ENCODE data around the gene RTP5.
A peak's percentile ranks its signal among the peaks of the same experiment; 100 is the strongest.

Gene RTP5

DNA sequence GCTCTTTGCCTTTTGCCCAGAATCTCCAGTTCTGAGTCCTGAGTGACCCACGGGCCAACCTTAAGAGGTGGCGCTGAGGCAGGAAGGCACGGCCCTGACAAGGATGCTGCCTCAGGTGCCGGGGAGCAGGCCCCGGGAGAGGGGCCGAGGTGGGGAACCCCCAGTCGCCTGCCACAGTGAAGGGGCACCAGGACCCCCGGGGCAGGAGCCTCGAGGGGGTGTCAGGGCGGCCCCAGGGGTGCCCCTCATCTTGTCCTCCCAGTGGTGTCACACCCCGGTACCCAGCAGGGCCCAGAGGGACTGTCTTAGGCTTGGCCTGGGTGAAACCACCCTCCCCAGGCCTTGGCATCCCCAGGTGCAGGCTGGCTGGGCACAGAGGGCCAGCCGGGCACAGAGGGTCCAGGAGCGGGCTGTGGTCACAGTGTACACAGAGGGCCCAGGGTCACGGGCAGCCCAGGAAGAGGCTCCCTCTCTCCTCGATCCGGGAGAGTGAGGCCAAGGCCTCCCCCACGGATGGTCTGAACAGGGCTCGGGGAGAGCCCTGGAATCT lies 11.9 kb upstream of the RTP5 start:
- no peak for DNase-seq (ENCODE audit: low read depth in 2 of 2)

DNA sequence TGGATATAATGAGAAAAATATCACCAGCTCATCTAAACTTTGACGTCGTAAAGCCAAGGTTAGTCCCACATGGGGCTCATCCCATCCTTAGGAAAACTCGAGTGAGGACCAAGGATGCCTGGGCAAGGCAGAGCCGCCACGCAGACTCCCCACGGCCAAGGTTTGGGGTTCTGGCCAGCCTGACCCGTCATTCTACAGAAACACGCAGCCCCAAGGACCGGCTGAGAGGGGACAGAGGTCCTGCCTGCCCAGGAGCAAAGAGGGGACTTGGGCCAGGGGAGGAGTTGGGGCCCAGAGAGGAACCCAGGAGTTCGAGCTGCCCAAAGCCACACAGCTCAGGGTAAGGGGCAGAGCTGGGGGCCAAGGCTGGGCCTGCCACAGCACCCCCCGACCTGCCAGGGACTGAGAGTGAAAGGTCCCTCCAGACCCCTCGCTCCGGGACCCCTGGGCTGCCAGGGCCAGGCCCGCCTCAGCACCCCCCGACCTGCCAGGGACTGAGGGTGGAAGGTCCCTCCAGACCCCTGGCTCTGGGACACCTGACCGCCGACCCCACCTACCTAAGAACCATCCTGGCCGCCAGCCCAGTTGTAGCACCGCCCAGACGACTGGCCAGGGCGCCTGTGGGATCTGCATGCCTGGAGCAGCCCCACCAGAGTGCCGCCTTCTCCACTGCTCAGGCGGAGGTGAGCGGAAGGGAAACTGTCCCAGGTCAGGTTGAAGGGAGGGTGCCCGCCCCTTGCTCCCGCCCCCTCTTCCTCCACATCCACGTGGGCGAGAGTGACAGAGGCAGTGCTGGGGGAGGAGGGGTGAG lies 11.1 kb upstream of the RTP5 start, which contains the start of gene PDCD1:
Gene PDCD1, minus strand, starts transcription at position 689 of the 811 bp plus-strand sequence. Its CDS starts 56 bp downstream, at position 633.
- DNase-seq (ENCODE audit: low read depth in 2 of 2): peak; percentile 64 to 65

DNA sequence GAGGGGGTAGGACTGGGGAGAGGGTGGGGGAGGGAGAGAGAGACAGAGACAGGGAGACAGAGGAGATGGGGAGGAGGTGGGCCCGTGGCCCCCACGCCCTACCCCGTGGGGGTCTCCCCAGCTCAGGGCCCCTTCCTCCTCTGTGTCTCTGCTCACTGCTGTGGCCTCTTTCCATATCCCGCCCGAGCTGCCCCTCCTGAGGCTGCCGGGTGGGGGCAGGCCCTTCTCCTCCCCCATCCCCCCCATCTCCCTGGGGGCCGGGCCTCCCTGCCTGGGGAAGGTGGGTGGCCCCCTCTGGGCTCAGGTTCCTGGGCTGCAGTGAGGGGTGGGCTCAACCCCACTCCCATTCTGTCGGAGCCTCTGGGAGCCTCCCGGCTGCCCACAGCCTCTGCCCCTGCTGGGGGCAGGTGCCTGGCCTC lies 10.5 kb upstream of the RTP5 start:
- no peak for DNase-seq (ENCODE audit: low read depth in 2 of 2)

DNA sequence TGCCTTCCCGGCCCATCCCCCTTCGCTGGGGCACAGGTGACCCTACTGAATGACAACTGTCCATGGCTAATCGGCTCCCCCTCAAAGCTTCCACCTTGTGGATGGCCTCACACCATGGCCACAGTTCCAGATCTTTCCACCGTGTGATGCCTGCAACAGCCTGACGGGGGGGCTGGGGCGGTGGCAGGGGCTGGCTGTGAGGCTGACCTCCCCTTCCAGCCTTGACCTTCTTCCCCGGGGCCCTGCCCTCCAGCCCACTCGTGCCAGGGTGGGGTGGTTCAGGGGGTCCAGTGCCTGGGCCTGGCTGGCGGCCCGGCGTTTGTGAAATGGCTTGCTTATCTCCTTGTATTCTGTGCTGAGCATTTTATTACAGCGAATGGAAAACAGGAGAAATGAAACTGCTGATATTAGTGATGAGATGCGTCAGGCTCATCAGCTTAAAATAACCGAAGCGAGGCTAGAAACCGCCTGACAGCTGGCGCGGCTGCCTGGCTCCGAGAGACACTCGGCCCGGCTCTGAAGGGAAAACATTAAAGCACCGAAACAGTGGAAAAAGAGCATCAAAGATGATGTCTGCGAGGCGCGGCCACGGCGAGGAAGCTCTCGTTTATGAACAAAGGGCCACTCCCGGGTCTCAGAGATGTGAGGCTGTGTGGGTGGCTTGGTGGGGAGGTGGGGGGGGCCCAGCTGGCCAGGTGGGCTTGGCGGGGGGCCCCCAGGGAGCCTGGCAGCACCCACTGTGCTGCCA lies 9.9 kb upstream of the RTP5 start:
- DNase-seq (ENCODE audit: low read depth in 2 of 2): peak; percentile 48 to 65

DNA sequence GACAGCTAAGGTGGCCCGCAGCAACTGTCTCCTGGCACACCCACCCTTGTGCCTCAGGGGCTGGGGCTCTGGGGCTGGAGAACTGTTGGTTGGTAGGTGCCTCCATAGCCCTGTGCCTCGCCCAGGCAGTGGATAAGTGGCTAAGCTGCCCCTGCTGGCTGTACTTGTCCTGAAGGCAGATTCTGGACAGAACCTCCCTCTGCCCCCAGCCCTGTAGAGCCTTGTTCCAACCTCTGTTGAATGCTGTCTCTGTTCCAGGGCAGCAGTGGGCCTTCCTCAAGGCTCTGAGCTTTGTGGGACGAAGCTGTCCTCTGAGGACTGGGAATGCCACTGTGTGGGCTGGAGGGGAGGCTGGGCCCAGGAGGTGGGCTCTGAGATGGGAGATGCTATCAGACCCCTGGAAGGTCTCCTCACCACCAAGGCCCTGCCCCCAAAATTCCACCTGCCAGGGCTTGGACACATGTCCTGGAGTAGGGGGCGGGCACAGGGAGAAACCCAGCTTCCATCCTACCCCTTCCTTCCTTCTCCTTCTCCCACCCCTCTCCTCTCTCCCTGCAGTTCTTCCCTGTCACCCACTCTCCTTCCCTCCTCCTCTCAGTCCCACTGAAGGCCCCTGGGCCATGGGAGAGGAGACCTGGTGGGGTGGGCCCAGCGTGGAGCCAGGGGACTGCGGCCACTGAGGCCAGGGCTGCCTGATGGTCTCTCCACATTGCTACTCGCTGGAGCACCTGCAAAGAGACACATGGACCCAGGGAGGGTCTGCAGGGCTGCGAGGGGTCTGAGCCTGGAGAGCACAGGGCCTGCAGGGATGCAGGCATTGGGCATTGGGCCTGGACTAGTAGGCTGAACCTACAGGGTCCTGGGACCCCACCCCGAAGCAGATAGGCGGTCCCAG lies 9.1 kb upstream of the RTP5 start:
- DNase-seq (ENCODE audit: low read depth in 2 of 2): no peak

DNA sequence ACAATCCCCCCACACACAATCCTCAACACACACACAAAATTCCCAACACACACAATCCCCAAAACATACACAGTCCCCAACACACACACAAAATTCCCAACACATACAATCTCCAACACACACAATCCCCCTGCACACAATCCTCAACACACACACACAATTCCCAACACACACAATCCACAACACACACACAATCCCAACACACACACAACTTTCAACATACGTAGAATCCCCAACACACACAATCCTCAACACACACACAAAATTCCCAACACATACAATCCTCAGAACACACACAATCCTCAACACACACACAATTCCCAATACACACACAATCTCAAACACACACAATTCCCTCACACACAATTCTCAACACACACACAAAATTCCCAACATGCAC lies 8.3 kb upstream of the RTP5 start:
- DNase-seq (ENCODE audit: low read depth in 2 of 2): no peak

DNA sequence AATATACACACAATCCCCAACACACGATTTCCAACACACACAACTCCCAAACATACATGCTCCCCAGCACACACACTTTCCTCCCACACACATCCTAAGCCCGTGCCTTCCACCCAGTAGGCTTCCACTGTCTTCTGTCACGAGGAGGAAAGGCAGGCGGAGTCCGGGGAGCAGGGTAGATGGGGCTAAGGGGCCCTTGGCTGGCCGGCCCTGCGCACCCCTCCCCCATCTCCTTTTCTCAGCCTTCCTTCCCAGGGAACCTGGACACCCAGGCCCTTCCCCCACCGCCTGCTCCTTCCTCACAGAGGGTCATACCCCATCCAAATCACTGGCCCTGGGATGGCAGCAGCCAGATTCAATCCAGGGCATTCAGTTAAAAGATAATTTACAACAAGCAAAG lies 7.4 kb upstream of the RTP5 start:
- no peak for DNase-seq (ENCODE audit: low read depth in 2 of 2)

DNA sequence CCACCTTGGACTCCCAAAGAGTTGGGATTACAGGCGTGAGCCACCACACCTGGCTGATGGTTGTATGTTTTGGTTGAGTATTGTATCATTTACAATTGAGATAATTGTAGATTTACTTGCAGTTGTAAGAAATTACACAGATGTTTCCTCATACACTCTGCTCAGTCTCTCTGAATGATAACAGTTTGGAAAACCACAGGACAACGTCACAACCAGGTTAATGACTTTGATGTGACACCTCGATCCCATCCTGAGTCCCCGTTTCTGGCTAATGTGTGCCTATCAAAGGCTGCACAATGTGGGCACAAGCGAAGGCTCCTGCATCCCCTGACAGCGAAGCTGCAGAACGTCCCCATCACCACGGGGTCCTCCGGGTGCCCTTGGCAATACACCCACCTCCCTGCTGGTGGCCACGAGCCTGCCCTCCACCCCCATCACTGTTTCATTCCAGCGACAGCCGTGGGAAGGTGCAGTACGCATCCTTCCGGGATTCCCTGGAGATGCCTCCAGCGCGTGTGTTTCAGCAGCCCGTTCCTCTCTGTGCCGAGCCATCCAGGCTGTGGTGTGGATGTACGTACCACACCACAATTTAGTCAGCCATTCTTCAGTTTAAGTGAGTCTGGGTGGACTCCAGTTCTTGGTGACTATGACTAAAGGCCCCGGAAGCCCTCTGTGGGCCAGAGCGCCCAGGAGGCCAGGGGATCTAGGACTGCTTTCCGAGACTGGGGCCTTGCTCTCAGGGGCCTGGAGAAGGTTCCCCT lies 6.6 kb upstream of the RTP5 start:
- DNase-seq (ENCODE audit: low read depth in 2 of 2): no peak

DNA sequence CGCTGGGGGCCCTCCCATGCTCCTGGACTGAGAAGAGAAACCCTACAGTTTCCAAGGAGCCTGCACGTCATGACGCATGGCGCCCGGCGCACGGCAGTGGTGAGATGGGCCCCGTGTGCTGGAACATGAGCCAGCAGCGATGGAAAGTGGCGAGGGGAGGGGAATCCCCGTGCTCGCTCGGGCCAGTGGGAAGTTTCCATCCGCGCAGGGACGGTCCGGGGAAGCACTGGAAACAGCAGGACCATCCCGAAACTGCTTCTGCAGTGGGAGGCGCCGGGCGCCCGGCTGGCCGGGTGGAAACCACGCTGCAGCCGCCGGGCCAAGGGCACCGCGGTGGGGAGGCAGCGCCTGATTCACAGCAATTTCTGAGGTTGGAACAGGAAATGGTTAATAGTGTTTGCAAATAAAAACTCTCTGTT lies 6.0 kb upstream of the RTP5 start:
- no peak for DNase-seq (ENCODE audit: low read depth in 2 of 2)

DNA sequence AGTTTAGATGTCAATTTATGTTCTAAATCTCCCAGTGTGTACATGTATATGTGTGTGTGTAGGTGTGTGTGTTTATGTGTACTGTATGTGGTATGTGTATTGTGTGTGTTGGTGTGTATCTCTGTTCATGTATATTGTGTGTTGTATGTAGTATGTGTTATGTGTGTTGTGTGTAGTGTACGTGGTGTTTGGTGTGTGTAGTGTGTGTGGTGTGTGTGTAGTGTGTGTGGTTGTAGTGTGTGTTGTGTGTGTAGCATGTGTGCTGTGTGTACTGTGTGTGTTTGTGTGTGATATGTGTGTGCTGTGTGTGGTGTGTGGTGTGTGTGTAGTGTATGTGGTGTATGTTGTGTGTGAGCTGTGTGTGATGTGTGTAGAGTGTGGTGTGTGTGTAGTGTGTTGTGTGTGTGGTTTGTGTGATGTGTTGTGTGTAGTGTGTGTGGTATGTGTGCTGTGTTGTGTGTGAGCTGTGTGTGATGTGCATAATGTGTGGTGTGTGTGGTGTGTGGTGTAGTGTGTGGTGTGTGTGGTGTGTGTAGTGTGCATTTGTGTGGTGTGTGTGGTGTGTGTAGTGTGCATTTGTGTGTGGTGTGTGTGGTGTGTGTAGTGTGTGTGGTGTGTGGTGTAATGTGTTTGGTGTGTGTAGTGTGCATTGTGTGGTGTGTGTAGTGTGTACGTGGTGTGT lies 5.2 kb upstream of the RTP5 start:
- DNase-seq (ENCODE audit: low read depth in 2 of 2): no peak

DNA sequence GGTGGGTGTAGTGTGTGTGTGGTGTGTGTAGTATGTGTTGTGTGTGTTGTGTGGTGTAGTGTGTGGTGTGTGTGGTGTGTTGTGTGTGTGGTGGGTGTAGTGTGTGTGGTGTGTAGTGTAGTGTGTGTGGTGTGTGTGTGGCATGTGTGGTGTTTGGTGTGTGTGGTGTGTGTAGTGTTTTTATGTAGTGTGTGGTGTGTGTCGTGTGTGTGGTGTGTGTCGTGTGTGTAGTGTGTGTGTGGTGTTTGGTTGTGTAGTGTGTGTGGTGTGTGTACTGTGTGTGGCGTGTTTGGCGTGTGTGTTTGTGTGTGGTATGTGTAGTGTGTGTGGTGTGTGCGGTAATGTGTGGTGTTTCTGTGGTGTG lies 4.7 kb upstream of the RTP5 start:
- no peak for DNase-seq (ENCODE audit: low read depth in 2 of 2)

DNA sequence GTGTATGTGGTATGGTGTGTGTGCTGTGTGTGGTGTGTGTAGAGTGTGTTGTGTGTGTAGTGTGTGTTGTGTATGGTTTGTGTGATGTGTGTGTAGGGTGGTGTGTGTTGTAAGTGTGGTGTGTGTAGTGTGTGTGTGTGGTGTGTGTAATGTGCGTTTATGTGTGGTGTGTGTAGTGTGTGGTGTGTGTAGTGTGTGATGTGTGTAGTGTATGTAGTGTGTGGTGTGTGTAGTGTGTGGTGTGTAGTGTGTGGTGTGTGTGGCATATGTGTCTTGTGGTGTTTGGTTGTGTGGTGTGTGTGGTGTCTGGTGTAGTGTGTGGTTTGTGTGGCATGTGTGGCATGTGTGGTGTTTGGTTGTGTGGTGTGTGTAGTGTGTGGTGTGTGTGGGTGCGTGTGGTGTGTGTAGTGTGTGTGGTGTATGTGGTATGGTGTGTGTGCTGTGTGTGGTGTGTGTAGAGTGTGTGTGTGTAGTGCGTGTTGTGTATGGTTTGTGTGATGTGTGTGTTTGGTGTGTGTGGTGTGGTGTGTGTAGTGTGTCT lies 4.0 kb upstream of the RTP5 start:
- no peak for DNase-seq (ENCODE audit: low read depth in 2 of 2)

DNA sequence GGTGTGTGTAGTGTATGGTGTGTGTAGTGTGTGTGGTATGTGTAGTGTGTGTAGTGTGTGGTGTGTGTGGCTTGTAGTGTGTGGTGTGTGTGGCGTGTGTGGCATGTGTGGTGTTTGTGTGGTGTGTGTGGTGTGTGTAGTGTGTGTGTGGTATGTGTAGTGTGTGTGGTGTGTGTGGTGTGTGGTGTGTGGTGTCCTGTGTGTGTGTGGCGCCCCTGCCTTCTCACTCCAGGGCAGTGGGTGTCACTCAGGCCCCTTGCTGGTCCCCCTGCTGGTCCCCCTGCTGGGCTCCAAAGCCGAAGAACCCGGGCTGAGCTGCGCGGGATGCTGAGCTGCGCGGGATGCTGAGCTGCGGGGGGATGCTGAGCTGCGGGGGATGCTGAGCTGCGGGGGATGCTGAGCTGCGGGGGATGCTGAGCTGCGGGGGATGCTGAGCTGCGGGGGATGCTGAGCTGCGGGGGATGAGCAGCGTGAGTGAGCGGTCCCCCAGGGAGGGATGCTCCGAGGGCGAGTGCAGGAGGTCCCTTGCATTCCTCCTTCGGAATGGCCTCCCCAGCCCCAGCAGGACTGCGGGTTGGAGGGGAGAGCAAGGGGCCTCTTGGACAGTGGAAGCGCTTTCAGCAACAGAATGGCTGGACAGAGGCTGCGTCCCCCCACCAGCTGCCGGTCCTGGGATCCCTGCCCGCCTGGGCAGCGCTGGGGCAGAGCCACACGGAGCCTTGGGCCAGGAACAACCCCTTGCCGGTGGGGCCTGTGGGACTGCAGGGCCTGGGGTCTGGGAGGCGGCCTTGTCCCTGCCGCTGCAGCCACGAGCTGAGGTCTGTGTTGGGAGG lies 3.4 kb upstream of the RTP5 start:
- DNase-seq (ENCODE audit: low read depth in 2 of 2): no peak

DNA sequence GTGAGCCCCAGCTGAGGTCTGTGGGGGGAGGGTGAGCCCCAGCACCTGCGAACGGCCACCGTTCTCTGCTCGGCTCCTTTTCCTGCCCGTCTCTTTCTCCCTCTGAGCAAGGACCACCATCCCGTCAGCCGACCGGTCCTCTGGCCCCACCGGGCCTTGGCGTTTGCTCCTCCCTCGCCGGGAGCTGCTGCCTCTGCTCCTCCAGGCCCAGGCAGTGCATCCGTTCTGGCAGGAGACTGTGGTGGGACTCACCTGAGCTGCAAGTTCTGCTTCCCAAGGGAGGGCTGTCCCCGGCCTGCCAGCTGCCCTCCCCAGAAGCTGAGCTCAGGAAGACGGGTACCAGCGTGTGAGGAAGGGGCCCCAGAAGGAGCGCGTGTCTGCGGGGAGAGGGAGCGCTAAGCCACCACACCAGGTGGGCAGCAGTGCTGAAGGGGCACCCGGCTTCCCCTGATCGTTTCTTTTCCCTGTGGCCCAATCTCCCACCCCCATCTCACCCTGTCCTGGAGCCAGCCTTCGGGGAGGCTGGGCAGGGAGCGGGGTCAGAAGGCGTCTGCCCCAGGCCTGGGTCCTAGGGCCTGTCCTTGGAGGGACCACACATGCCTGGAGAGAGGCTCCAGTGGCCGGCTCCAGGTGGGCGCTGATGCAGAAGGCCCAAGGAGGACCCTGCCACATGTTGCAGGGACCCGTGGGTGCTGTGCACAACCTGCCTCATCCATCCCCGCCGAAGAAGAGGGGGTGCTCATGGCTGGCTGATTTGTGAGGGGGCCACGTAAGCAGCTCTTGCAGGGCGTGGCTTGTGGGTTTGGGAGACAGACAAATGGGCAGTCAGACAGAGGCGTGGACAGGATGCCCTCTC lies 2.5 kb upstream of the RTP5 start:
- DNase-seq (ENCODE audit: low read depth in 2 of 2): no peak

DNA sequence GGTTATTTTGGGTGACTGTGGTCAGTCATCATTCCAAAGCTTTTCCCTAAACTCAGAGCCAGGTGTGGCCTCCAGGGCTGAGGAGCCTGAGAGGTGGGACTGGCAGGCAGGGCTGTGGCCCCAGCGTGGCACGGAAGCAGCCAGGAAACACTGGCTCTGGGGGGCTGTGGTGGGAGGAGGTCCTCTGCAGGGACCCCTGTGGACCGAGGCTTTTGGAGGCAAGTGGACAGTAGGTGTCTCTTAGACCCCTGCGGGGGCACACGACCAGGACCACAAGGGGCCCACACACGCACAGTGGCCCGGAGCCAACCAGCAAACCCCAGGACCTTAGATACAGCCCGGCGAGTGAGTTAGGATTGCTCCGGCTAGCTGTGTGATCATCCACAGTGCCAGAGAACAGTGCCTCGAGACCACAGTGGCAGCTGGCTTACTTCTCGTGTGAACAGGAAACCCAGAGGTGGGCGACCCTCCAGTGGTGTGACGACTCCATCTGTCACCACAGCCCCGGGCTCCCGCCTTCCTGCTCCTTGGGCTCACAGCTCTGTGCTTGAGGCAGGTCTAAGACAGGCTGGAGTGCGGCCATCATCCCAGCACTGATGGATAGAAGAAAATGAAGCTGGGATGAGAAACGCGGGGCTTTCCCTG lies 1.6 kb upstream of the RTP5 start:
- peak; percentile 50 to 61 for DNase-seq (ENCODE audit: low read depth in 2 of 2)

DNA sequence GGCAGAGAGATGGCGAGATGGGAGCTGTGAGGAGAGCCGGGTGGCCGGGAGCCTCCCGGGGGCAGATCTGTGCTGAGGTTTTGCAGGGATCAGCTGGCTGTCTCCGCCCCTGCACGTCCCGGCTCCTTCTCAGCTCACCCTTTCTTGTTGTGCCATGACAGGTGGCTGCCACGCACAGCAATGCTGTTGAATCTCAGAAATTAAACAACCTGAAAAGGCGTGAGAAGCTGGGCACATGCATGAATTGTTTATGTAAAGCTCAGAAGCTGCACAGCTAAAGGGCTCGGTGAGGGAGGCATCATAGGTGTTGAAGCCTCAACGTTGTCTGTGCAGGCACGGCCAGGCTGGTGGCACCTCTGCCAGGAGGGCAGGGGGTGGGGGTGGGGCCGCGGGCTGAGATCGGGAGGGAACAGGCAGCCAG lies 858 bp upstream of the RTP5 start:
- DNase-seq (ENCODE audit: low read depth in 2 of 2): no peak

DNA sequence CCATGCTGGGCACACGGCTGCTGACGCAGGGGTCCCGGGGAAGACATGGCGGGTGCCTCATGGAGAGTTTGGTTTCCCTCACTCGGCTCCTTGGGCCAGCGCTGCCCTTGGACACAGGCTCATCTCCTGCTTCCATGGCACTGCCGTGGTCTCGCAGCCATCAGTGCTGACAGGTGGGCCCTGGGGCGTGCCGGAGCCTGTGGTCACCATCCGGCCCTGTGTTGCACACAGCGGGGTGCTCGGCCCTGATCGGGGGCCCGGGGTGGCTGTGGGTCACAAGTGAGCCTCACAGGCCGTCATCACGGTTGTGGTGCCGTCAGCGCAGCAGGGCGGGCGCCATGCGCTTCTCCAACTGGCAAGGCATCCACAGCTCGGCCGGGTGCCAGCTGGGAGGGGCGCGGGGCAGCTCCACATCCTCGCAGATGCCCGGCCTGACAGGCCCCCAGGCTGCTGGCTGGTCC lies 582 bp downstream of the RTP5 start:
- no peak for DNase-seq (ENCODE audit: low read depth in 2 of 2)

Data from activated CD8-positive, alpha-beta memory T cell treated with anti-CD3 and anti-CD28 coated beads for 4 hours (primary cell).